ENCODE data around the gene SUMO3.

SUMO3 gene

GRCh38 chr21:44831227-44831860 is 13.5 kb upstream of the SUMO3 start:
- H3K4me1 ChIP-seq (ENCODE audit: insufficient read depth, low read length, severe bottlenecking): no peaks in the 10 kb centered on the region
- no peak overlapping the region for H3K27ac ChIP-seq (ENCODE audit: low read depth, low read length, poor library complexity, severe bottlenecking)
- H3K4me2 ChIP-seq (ENCODE audit: low read length): no peak overlapping the region
- no peaks in the 10 kb centered on the region for H3K36me3 ChIP-seq (ENCODE audit: insufficient read depth, low read length)
- no peaks in the 10 kb centered on the region for H3K79me2 ChIP-seq (ENCODE audit: insufficient read depth, low read length)
- no peaks in the 10 kb centered on the region for H4K20me1 ChIP-seq (ENCODE audit: insufficient read depth, low read length)
- no peak for TF ChIP-seq CTCF (IDR thresholded peaks at IDR 0.05; ENCODE audit: low read length)
- no peak for TF ChIP-seq EZH2 (IDR thresholded peaks at IDR 0.05; ENCODE audit: borderline replicate concordance, low read length)
- H3K4me3 ChIP-seq (ENCODE audit: low read depth, low read length, poor library complexity, severe bottlenecking): no peak overlapping the region
- H3K9me2 ChIP-seq (ENCODE audit: low read depth, low read length): no peaks in the 10 kb centered on the region
- H3K9ac ChIP-seq (ENCODE audit: low read length): no peak overlapping the region
- H3K9me3 ChIP-seq (ENCODE audit: low read length): peaks cover 6% of the 10 kb centered on the region; the same call in 1 of the 2 replicates
- no peak overlapping the region for H2AFZ ChIP-seq (ENCODE audit: low read length)
- H3K27me3 ChIP-seq (ENCODE audit: insufficient read depth, low read length): no peaks in the 10 kb centered on the region; the same call in 1 of the 2 replicates
- no peaks in the 10 kb centered on the region for H3F3A ChIP-seq (ENCODE audit: insufficient read depth, low read length)

- no peaks in the 10 kb centered on the region for H4K20me1 ChIP-seq (ENCODE audit: insufficient read depth, low read length)
- H3K4me2 ChIP-seq (ENCODE audit: low read length): no peak overlapping the region
- H3K36me3 ChIP-seq (ENCODE audit: insufficient read depth, low read length): no peaks in the 10 kb centered on the region
- H3K27me3 ChIP-seq (ENCODE audit: insufficient read depth, low read length): no peaks in the 10 kb centered on the region; the same call in 1 of the 2 replicates
- H3K4me3 ChIP-seq (ENCODE audit: low read depth, low read length, poor library complexity, severe bottlenecking): no peak overlapping the region
- TF ChIP-seq CTCF (IDR thresholded peaks at IDR 0.05; ENCODE audit: low read length) (no peak), EZH2 (IDR thresholded peaks at IDR 0.05; ENCODE audit: borderline replicate concordance, low read length) (no peak)
- no peaks in the 10 kb centered on the region for H3K4me1 ChIP-seq (ENCODE audit: insufficient read depth, low read length, severe bottlenecking)
- H3K9ac ChIP-seq (ENCODE audit: low read length): no peak overlapping the region
- H3K79me2 ChIP-seq (ENCODE audit: insufficient read depth, low read length): no peaks in the 10 kb centered on the region
- no peaks in the 10 kb centered on the region for H3K9me2 ChIP-seq (ENCODE audit: low read depth, low read length)
- peaks cover 6% of the 10 kb centered on the region; the same call in 1 of the 2 replicates for H3K9me3 ChIP-seq (ENCODE audit: low read length)
- H3K27ac ChIP-seq (ENCODE audit: low read depth, low read length, poor library complexity, severe bottlenecking): no peak overlapping the region
- no peak overlapping the region for H2AFZ ChIP-seq (ENCODE audit: low read length)
- no peaks in the 10 kb centered on the region for H3F3A ChIP-seq (ENCODE audit: insufficient read depth, low read length)
Measured at GRCh38 chr21:44829507-44830092, 11.7 kb upstream of the SUMO3 start.

- no peak for TF ChIP-seq CTCF (IDR thresholded peaks at IDR 0.05; ENCODE audit: low read length)
- no peak for TF ChIP-seq EZH2 (IDR thresholded peaks at IDR 0.05; ENCODE audit: borderline replicate concordance, low read length)
- Histone ChIP-seq H3F3A (ENCODE audit: insufficient read depth, low read length) (no peaks in the 10 kb centered on the region), H3K27ac (ENCODE audit: low read depth, low read length, poor library complexity, severe bottlenecking) (no peak overlapping the region), H3K4me1 (ENCODE audit: insufficient read depth, low read length, severe bottlenecking) (no peaks in the 10 kb centered on the region), H3K9me2 (ENCODE audit: low read depth, low read length) (no peaks in the 10 kb centered on the region), H2AFZ (ENCODE audit: low read length) (no peak overlapping the region), H3K4me2 (ENCODE audit: low read length) (no peak overlapping the region), H3K79me2 (ENCODE audit: insufficient read depth, low read length) (no peaks in the 10 kb centered on the region), H3K9me3 (ENCODE audit: low read length) (peaks cover 6% of the 10 kb centered on the region; the same call in 1 of the 2 replicates), H3K36me3 (ENCODE audit: insufficient read depth, low read length) (no peaks in the 10 kb centered on the region), H3K9ac (ENCODE audit: low read length) (no peak overlapping the region), H4K20me1 (ENCODE audit: insufficient read depth, low read length) (no peaks in the 10 kb centered on the region), H3K27me3 (ENCODE audit: insufficient read depth, low read length) (no peaks in the 10 kb centered on the region; the same call in 1 of the 2 replicates), H3K4me3 (ENCODE audit: low read depth, low read length, poor library complexity, severe bottlenecking) (no peak overlapping the region)
Measured at GRCh38 chr21:44828362-44829056, 10.6 kb upstream of the SUMO3 start.

Measured in OCI-LY1 (cell line).